Panc1 (cell line): ENCODE results near the gene ZNF816.

ENCODE experiments used
- CTCF ChIP-seq: fragments of 450-650 bp; IDR thresholded peaks from 2 replicates; pipeline ENCODE4 v1.5.1; 2017; ENCODE audit warnings: mild to moderate bottlenecking
- POLR2AphosphoS5 ChIP-seq: IDR thresholded peaks from 2 replicates; pipeline ENCODE4 v1.6.1; 2012; ENCODE audit warnings: mild to moderate bottlenecking, low read depth, low read length, moderate library complexity
- REST ChIP-seq, 2 experiments: IDR thresholded peaks; 2 replicates each; pipeline ENCODE4 v1.6.1; 2011 to 2012; ENCODE audit warnings: low read depth in 2 of 2, control low read depth in 1 of 2, low read length in 1 of 2, mild to moderate bottlenecking in 1 of 2, moderate library complexity in 1 of 2; ENCODE audit not compliant: insufficient read depth in 1 of 2
- SIN3A ChIP-seq: IDR thresholded peaks from 2 replicates; pipeline ENCODE4 v1.6.1; 2012; ENCODE audit warnings: low read depth, mild to moderate bottlenecking, low read length, moderate library complexity, borderline replicate concordance; ENCODE audit not compliant: insufficient read depth
- TCF7L2 ChIP-seq: IDR thresholded peaks from 2 replicates; pipeline ENCODE4 v1.6.1; 2011; ENCODE audit warnings: mild to moderate bottlenecking, low read depth, low read length, inconsistent platforms

- TF ChIP-seq CTCF (no peak), POLR2AphosphoS5 (no peak), SIN3A (no peak), REST (IDR thresholded peaks at IDR 0.05; ENCODE audit: insufficient read depth in 1 of 2, low read depth in 2 of 2, low read length in 1 of 2) (no peak), TCF7L2 (no peak)
Measured at GRCh38 chr19:52987221-52987620, 24.5 kb upstream of the ZNF816 start.
